ENCODE measurements around the gene KIF15.

DNA sequence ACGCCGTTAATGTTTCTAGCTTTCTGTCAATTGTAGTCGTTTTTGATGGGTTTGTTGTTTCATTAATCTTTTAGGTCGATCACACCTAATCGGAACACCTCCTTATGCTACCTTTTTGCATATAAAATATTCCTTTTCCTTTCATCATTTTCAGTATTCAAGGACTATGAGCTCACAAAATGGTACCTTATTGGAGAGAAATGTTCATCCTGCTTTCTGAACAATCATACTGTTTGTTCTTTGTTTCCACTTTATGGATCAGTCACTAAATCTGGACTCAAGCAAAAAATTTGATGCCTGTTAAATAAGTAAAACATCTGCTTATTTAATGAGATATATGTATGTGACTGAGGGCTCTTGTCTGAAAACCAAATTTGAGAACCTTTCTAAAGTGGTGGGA, 1.1 kb downstream of the KIF15 start:
- TF ChIP-seq, protein P1, sequence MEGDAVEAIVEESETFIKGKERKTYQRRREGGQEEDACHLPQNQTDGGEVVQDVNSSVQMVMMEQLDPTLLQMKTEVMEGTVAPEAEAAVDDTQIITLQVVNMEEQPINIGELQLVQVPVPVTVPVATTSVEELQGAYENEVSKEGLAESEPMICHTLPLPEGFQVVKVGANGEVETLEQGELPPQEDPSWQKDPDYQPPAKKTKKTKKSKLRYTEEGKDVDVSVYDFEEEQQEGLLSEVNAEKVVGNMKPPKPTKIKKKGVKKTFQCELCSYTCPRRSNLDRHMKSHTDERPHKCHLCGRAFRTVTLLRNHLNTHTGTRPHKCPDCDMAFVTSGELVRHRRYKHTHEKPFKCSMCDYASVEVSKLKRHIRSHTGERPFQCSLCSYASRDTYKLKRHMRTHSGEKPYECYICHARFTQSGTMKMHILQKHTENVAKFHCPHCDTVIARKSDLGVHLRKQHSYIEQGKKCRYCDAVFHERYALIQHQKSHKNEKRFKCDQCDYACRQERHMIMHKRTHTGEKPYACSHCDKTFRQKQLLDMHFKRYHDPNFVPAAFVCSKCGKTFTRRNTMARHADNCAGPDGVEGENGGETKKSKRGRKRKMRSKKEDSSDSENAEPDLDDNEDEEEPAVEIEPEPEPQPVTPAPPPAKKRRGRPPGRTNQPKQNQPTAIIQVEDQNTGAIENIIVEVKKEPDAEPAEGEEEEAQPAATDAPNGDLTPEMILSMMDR (IDR thresholded peaks at IDR 0.05; ENCODE audit: low read depth, low read length), result no peak
- no peak for TF ChIP-seq POLR2A (IDR thresholded peaks at IDR 0.05; ENCODE audit: extremely low read depth, insufficient read length)
- TF ChIP-seq, protein P2, sequence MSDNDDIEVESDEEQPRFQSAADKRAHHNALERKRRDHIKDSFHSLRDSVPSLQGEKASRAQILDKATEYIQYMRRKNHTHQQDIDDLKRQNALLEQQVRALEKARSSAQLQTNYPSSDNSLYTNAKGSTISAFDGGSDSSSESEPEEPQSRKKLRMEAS (IDR thresholded peaks at IDR 0.05; ENCODE audit: low read depth, low read length), result no peak

All from NB4 (cell line).